Stimulated activated naive B cell treated with anti-CD40 and anti-IgM and Interleukin-4, amounts not matched to agents 10 μg/mL and 1 μg/mL and 100 μg/mL, for 72 hours (primary cell): ENCODE measurements around the gene THOP1.

ENCODE experiments used
- ATAC-seq, 2 donors: fragments of 150-1000 bp; cut with Tn5 transposase; replicated peaks; 2 replicates each; pipeline ENCODE4 v1.10.0; 2021; ENCODE audit warnings: moderate library complexity in 1 of 2
- DNase-seq: peaks from one replicate; pipeline ENCODE4 v3.0.0; 2021
- H3K27ac Mint-ChIP-seq: one replicate; pipeline ENCODE4 v1.8.0; 2022; ENCODE audit warnings: mild to moderate bottlenecking, mixed read lengths
- H3K27me3 Mint-ChIP-seq, 2 donors: one replicate each; pipeline ENCODE4 v1.8.0; 2022; ENCODE audit warnings: mixed read lengths in 2 of 2
- H3K36me3 Mint-ChIP-seq, 2 donors: one replicate each; pipeline ENCODE4 v1.8.0; 2022; ENCODE audit warnings: mixed read lengths in 2 of 2, mild to moderate bottlenecking in 1 of 2
- H3K4me1 Mint-ChIP-seq, 2 donors: one replicate each; pipeline ENCODE4 v1.8.0; 2022; ENCODE audit warnings: mixed read lengths in 2 of 2, mild to moderate bottlenecking in 1 of 2
- H3K4me3 Mint-ChIP-seq, 2 donors: one replicate each; pipeline ENCODE4 v1.8.0; 2022; ENCODE audit warnings: mild to moderate bottlenecking in 2 of 2, mixed read lengths in 2 of 2, moderate library complexity in 1 of 2
- H3K9me3 Mint-ChIP-seq, 2 donors: one replicate each; pipeline ENCODE4 v1.8.0; 2022; ENCODE audit warnings: mixed read lengths in 2 of 2, mild to moderate bottlenecking in 1 of 2

The THOP1 gene

DNA sequence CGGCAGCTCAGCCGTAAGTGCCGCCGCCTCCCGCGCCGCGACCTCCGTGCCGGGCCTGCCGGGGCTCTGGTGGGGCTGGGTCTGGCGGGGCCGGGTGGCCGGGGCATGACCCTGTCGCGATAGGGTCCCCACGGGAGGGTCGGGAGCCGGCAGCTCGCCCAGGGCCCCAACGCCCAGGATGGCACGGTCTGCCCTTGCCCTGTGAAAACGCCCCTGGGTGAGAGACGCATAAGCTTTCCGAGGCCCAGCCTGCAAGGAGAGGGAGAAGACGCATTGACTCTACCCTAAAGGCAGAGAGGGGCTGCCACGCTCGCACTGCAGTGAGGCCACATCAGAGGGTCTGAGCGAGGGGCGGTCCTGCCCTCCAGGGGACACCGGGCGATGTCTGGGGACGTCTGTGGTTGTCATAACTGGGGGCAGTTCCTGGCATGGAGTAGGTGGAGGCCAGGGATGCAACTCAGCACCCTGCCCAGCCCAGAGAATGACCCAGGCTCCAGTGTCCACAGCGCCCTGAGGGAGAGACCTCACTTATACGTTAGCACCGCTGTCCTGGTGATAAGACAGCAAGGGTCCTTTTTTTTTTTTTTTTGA is 34.9 kb downstream of the THOP1 start:
- Mint-ChIP-seq H3K4me1 (peaks cover 10 to 20% of the 10 kb centered on the region in 2 donors), H3K27me3 (no peaks in the 10 kb centered on the region), H3K36me3 (peaks cover 12 to 17% of the 10 kb centered on the region in 2 donors), H3K9me3 (peaks cover 4 to 5% of the 10 kb centered on the region in 2 donors), H3K27ac (no peak overlapping the region), H3K4me3 (peak overlapping the region; percentile 83 to 95)
- DNase-seq, result no peak
- peak; percentile 30 to 36 for ATAC-seq

DNA sequence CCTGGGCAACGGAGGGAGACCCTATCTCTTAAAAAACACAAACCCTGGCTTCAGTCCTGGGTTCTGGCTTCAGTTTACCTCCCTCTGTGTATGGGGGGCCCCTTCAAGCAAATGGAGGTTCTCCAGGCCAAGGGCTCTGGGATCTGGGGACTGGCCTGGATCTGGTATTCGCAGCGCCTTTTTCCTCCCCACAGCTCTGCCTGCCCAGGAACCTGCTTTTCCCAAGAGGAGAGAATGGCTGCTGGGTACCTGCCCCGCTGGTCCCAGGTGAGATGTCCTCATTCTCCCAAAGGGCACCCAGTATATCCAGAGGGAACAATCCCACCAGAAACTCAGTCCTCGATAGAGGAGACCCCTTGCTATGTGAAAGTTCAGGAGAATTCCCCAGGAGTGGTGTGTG is 37.5 kb downstream of the THOP1 start:
- H3K9me3 Mint-ChIP-seq, result peaks cover 5 to 8% of the 10 kb centered on the region in 2 donors
- H3K27ac Mint-ChIP-seq, result peak overlapping the region; percentile 9
- H3K4me1 Mint-ChIP-seq, result peaks cover 12 to 20% of the 10 kb centered on the region in 2 donors
- H3K27me3 Mint-ChIP-seq, result no peaks in the 10 kb centered on the region
- peaks cover 14 to 17% of the 10 kb centered on the region in 2 donors for H3K36me3 Mint-ChIP-seq
- H3K4me3 Mint-ChIP-seq, result no peak overlapping the region
- no peak for DNase-seq
- no peak for ATAC-seq

DNA sequence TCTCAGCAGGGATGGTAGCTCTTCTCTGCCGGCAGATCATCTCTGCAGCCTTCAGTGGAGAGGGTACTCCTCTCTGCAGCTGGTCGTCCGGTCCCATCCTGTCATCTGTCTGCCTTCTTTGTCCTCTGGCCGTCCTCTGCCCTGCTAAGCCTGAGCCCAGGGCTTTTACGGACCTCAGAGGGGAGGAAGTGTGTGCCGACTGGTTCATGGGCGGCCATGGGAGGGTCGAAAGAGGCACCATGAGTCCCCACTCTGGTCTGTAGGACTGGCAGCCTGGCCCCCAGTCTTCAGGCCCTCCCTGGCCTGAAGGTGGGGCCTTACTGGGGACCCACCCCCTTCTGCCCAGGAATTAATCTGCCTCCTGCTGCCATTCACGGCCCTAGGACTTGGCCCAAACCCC is 38.3 kb downstream of the THOP1 start:
- H3K9me3 Mint-ChIP-seq, result peaks cover 8 to 11% of the 10 kb centered on the region in 2 donors
- no peak overlapping the region for H3K4me3 Mint-ChIP-seq
- no peak for ATAC-seq
- peaks cover 17 to 24% of the 10 kb centered on the region in 2 donors for H3K4me1 Mint-ChIP-seq
- H3K27ac Mint-ChIP-seq, result no peak overlapping the region
- peaks cover 22 to 24% of the 10 kb centered on the region in 2 donors for H3K36me3 Mint-ChIP-seq
- H3K27me3 Mint-ChIP-seq, result no peaks in the 10 kb centered on the region
- DNase-seq, result no peak

DNA sequence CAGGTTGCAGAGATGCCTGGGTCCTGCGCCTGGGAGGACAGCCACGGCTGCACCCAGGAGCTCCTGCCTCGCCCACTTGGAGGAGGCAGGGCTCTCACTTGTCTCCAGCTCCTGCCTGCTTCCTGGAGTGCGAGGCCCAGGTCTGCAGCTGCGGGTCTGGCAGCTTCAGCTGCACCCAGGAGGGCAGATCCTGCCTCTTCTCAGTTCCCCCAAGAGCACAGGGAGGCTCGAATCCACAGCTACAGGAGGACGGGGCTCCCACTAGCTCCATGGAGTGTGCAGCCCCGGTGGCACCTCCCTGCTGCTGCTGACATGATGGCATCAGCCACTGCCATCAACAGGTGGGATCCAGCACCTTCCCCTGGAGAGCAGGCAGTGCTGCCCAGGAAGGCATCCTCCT is 38.8 kb downstream of the THOP1 start:
- H3K9me3 Mint-ChIP-seq, result peaks cover 9 to 12% of the 10 kb centered on the region in 2 donors
- peaks cover 25 to 28% of the 10 kb centered on the region in 2 donors for H3K36me3 Mint-ChIP-seq
- ATAC-seq (no peak), DNase-seq (no peak)
- peaks cover 17 to 22% of the 10 kb centered on the region in 2 donors for H3K4me1 Mint-ChIP-seq
- no peak overlapping the region for H3K27ac Mint-ChIP-seq
- no peak overlapping the region for H3K4me3 Mint-ChIP-seq
- no peaks in the 10 kb centered on the region for H3K27me3 Mint-ChIP-seq

GRCh38 chr19:2827022-2827421 is 41.7 kb downstream of the THOP1 start:
- Mint-ChIP-seq H3K27ac (no peak overlapping the region), H3K36me3 (peaks cover 36 to 38% of the 10 kb centered on the region in 2 donors), H3K27me3 (no peaks in the 10 kb centered on the region), H3K4me1 (peaks cover 13 to 14% of the 10 kb centered on the region in 2 donors), H3K4me3 (no peak overlapping the region), H3K9me3 (peaks cover 15 to 16% of the 10 kb centered on the region in 2 donors)
- no peak for ATAC-seq
- no peak for DNase-seq

- H3K27me3 Mint-ChIP-seq, result no peaks in the 10 kb centered on the region
- peak overlapping the region; percentile 91 for H3K27ac Mint-ChIP-seq
- H3K9me3 Mint-ChIP-seq, result peaks cover 19 to 21% of the 10 kb centered on the region in 2 donors
- DNase-seq, result peak; percentile 37
- H3K4me3 Mint-ChIP-seq, result no peak overlapping the region
- H3K4me1 Mint-ChIP-seq, result peaks cover 13 to 14% of the 10 kb centered on the region in 2 donors
- ATAC-seq, result peak in 1 of 2 donors; percentile 92
- peaks cover 45 to 46% of the 10 kb centered on the region in 2 donors for H3K36me3 Mint-ChIP-seq
Observed at GRCh38 chr19:2827840-2828489, 42.7 kb downstream of the THOP1 start.

GRCh38 chr19:2834294-2834871 is 49.1 kb downstream of the THOP1 start:
- Mint-ChIP-seq H3K4me3 (no peak overlapping the region), H3K4me1 (no peaks in the 10 kb centered on the region), H3K27ac (no peak overlapping the region), H3K9me3 (peaks cover 34 to 36% of the 10 kb centered on the region in 2 donors), H3K27me3 (no peaks in the 10 kb centered on the region), H3K36me3 (peaks cover 55 to 60% of the 10 kb centered on the region in 2 donors)
- ATAC-seq (no peak), DNase-seq (no peak)

DNA sequence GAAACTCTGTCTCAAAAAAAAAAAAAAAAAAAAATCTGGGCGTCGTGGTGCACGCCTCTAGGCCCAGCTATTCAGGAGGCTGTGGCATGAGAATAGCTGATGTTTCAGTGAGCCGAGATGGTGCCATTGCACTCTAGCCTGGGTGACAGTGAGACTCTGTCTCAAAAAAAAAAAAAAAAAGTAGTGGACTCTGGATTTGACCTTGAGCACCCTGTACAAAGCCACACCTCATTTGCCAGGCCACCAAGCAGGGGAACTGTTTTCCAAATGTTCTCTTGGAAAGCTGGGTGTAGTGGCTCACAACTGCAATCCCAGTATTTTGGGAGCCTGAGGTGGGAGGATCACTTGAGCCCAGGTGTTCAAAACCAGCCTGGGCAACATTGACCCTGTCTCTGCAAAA is 52.1 kb downstream of the THOP1 start:
- Mint-ChIP-seq H3K9me3 (peaks cover 27 to 33% of the 10 kb centered on the region in 2 donors), H3K36me3 (peaks cover 47 to 51% of the 10 kb centered on the region in 2 donors), H3K4me3 (no peak overlapping the region), H3K27ac (no peak overlapping the region), H3K4me1 (peaks cover 5 to 13% of the 10 kb centered on the region in 2 donors), H3K27me3 (no peaks in the 10 kb centered on the region)
- DNase-seq, result no peak
- no peak for ATAC-seq

GRCh38 chr19:2840794-2841791 is 55.8 kb downstream of the THOP1 start, which contains the start of gene ZNF555:
Gene ZNF555, plus strand, starts transcription at chr19:2841475. Its CDS starts 98 bp downstream, at chr19:2841573.
- H3K36me3 Mint-ChIP-seq, result peaks cover 16 to 34% of the 10 kb centered on the region in 2 donors
- peaks cover 7 to 9% of the 10 kb centered on the region in 2 donors for H3K9me3 Mint-ChIP-seq
- H3K4me3 Mint-ChIP-seq, result peak within 1 kb of the TSS; percentile 95 to 99
- peaks cover 10 to 27% of the 10 kb centered on the region in 2 donors for H3K4me1 Mint-ChIP-seq
- peak; percentile 99 for DNase-seq
- no peaks in the 10 kb centered on the region for H3K27me3 Mint-ChIP-seq
- peak within 1 kb of the TSS; percentile 99 for H3K27ac Mint-ChIP-seq
- ATAC-seq, result peak; percentile 97

DNA sequence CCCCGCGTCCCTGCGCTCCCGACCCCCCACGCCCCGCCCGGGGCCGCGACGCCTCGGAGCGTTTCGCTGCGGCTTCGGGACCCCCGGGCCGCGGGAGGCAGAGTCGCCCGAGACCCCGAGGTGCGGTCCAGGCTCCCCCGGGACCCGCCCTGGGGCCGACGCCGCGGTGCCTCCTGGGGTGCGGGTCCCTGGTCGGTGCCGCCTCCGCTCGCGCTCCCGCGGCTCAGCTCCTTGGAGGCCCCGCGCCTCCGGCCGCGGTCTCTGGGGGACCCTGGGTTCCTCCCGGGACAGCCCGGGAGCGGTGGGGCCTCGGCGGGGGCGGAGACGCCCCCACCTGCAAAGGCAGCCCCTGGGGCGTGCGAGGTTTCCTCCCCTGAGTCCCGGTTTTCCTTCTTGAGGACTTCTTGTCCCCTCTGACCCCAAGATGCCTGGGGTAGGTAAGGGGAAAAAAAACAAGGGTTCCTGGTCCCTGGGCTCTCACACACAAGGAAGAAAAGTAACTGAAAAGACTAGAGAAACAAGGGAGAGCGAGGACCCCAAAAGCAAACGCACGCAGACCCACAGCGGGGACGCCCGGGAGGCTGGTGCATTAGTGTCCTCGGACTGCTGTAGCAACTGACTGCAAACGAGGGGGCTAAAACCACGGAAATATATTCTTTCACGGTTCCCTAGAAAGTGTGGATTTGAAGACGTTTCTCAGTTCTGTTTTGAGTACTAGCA is 56.7 kb downstream of the THOP1 start:
- peak overlapping the region; percentile 70 for H3K27ac Mint-ChIP-seq
- DNase-seq (no peak), ATAC-seq (peak in 1 of 2 donors; percentile 17)
- peaks cover 10 to 27% of the 10 kb centered on the region in 2 donors for H3K4me1 Mint-ChIP-seq
- peak overlapping the region; percentile 82 to 83 for H3K4me3 Mint-ChIP-seq
- H3K27me3 Mint-ChIP-seq, result no peaks in the 10 kb centered on the region
- H3K9me3 Mint-ChIP-seq, result no peaks in the 10 kb centered on the region
- peaks cover 6 to 29% of the 10 kb centered on the region in 2 donors for H3K36me3 Mint-ChIP-seq

GRCh38 chr19:2845107-2845506 is 59.8 kb downstream of the THOP1 start:
- no peak for ATAC-seq
- Mint-ChIP-seq H3K36me3 (peaks cover 8 to 37% of the 10 kb centered on the region in 2 donors), H3K4me1 (peaks cover 12 to 31% of the 10 kb centered on the region in 2 donors), H3K4me3 (no peak overlapping the region), H3K27me3 (no peaks in the 10 kb centered on the region), H3K27ac (no peak overlapping the region), H3K9me3 (peaks cover under 1 to 1% of the 10 kb centered on the region in 2 donors)
- no peak for DNase-seq

- H3K4me1 Mint-ChIP-seq, result peaks cover 16 to 27% of the 10 kb centered on the region in 2 donors
- ATAC-seq, result no peak
- H3K36me3 Mint-ChIP-seq, result peaks cover 12 to 45% of the 10 kb centered on the region in 2 donors
- no peak overlapping the region for H3K27ac Mint-ChIP-seq
- H3K9me3 Mint-ChIP-seq, result peaks cover 6 to 8% of the 10 kb centered on the region in 2 donors
- no peak overlapping the region for H3K4me3 Mint-ChIP-seq
- DNase-seq, result no peak
- no peaks in the 10 kb centered on the region for H3K27me3 Mint-ChIP-seq
Observed at GRCh38 chr19:2846180-2846894, 61.0 kb downstream of the THOP1 start.

GRCh38 chr19:2847507-2847906 is 62.2 kb downstream of the THOP1 start:
- peaks cover 11 to 22% of the 10 kb centered on the region in 2 donors for H3K4me1 Mint-ChIP-seq
- ATAC-seq, result no peak
- no peak for DNase-seq
- H3K27ac Mint-ChIP-seq, result no peak overlapping the region
- peaks cover 22 to 53% of the 10 kb centered on the region in 2 donors for H3K36me3 Mint-ChIP-seq
- no peaks in the 10 kb centered on the region for H3K27me3 Mint-ChIP-seq
- peaks cover 9 to 14% of the 10 kb centered on the region in 2 donors for H3K9me3 Mint-ChIP-seq
- H3K4me3 Mint-ChIP-seq, result no peak overlapping the region
